Breast epithelium (tissue), 3 donors: ENCODE results near the gene LEPR.

Experiments used
- CTCF ChIP-seq, 3 donors: fragments of 450-650 bp; IDR thresholded peaks; one replicate each; pipeline ENCODE4 v1.5.1; 2016 to 2017; ENCODE audit warnings: antibody characterized with exemption in 3 of 3, mild to moderate bottlenecking in 3 of 3, moderate library complexity in 3 of 3
- POLR2A ChIP-seq: fragments of 450-650 bp; IDR thresholded peaks from one replicate; pipeline ENCODE4 v1.6.1; 2016; ENCODE audit warnings: antibody characterized with exemption, mild to moderate bottlenecking, moderate library complexity
- POLR2AphosphoS5 ChIP-seq, 3 donors: sonication (generic); formaldehyde crosslinking; IDR thresholded peaks; one replicate each; pipeline ENCODE4 v1.6.1; 2017; ENCODE audit warnings: antibody characterized with exemption in 3 of 3

- TF ChIP-seq POLR2A (no peak), CTCF (IDR thresholded peaks at IDR 0.05) (no peak), POLR2AphosphoS5 (IDR thresholded peaks at IDR 0.05) (no peak)
Observed at GRCh38 chr1:65399003-65399402, 21.5 kb upstream of the LEPR start.
